DMS 273 (cell line): ENCODE data around the gene GHR.

ENCODE experiments used
- DNase-seq: peaks from one replicate; lab custom pipeline; 2025; ENCODE audit not compliant: unreplicated experiment; lab: John Stamatoyannopoulos, UW

The GHR gene

DNA sequence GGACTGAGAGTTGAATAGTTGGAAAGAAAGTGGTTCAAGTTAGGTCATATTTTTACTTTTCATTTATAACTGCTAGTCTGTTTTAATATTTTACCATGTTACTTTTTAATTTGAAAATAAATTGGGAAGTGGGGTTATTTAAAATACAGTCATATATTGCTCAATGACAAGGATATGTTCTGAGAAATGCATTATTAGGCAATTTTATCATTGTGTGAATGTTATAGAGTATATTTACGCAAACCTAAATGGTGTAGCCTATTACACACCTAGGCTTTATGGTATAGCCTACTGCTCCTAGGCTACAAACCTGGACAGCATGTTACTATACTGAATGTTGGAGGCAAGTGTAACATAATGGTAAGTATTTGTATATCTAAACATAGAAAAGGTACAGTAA lies 338.6 kb downstream of the GHR start:
- no peak for DNase-seq

DNA sequence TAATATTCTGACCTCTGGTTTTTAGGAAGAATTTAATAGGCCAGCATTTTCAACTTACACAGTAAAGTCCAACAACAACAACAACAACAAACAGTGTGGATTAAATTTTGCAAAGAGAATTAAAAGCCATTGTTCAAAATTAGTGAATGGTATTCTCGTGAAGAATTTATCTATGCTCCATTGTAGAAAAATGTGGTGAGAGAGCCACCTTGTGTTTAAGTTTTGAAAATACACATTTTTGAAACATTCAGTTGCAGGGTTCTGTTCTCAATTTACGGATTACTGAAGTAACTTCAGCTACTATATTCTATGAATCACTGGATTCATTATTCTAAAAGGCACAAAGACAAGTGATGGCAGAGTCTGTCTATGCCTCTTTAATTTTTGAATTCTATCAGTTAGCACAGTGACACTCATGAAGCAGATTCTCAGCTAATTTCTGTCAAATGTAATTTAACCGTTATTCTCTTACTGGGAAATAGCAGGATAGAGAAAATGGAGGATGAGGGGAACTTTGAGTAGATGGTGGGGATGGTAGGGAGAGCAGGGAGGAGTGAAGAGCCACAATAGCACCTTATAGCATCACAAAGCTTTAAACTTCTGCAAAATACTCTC lies 344.4 kb downstream of the GHR start:
- DNase-seq: peak; percentile 46

DNA sequence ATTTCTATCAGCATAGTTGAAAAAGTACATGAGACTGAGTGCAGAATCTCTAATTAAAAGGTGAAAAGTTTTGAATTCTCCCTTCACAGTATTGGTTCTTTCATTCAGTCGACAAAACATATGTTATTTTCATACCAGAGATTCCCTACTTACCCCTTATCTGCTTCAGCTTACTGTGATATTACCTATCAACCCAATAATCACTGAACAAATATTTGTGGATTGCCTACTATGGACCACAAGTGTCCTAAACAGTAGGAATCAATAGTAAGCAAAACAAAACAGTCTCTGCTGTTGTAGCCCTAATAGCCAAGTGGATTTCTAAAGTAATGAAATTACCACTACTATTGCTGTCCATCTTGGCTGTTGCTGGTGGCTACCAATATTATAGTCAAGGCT lies 344.9 kb downstream of the GHR start:
- no peak for DNase-seq

DNA sequence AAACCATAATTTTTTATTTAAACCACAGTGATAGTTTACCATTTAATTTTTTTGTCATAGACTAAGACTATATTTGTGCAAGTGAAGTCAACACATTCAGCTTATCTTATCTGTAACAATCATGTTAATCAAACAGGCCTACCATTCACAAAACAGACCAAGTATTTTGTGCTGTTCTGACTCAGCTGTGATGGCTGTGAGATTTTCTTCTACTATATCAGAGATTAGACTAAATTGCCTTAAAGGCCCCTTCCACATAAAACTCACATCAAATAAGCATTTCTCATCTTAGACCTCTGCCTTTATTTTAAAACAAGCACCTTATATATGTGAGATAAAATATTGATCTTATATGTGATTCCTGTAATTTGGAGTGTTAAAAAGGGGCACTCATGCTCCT lies 346.8 kb downstream of the GHR start:
- no peak for DNase-seq
